Esophagus (tissue), 2 donors: ENCODE results near the gene CAGE1. TPM values are rescaled to one million over a fixed set of nuclear protein-coding genes. Genes with fewer than 3 reads are reported as not detected.
"Not testable (repeated sequence)": the region's sequence is repeated elsewhere in the genome, so short reads cannot be mapped to it uniquely, and the experiment has no call there.

Experiments
- H3K27ac ChIP-seq, 2 donors: one replicate each; pipeline ENCODE4 v1.5.1; 2013; ENCODE audit warnings: low read depth in 2 of 2, mild to moderate bottlenecking in 2 of 2, inconsistent platforms in 1 of 2, low read length in 1 of 2, moderate library complexity in 1 of 2
- H3K27me3 ChIP-seq, 2 donors: one replicate each; pipeline ENCODE4 v1.6.1; 2013; ENCODE audit warnings: low read length in 2 of 2, control low read depth in 1 of 2, mild to moderate bottlenecking in 1 of 2; ENCODE audit not compliant: insufficient read depth in 2 of 2, control insufficient read depth in 1 of 2
- H3K36me3 ChIP-seq, 2 donors: one replicate each; pipeline ENCODE4 v1.6.1; 2013; ENCODE audit warnings: low read length in 1 of 2; ENCODE audit not compliant: control insufficient read depth in 2 of 2, insufficient read depth in 2 of 2
- H3K4me1 ChIP-seq, 2 donors: one replicate each; pipeline ENCODE4 v1.6.1; 2013; ENCODE audit warnings: low read length in 1 of 2; ENCODE audit not compliant: control insufficient read depth in 2 of 2, insufficient read depth in 2 of 2
- H3K4me3 ChIP-seq, 2 donors: one replicate each; pipeline ENCODE4 v1.5.1; 2013; ENCODE audit warnings: low read length in 2 of 2, mild to moderate bottlenecking in 2 of 2, low read depth in 1 of 2, moderate library complexity in 1 of 2
- H3K9me3 ChIP-seq, 2 donors: one replicate each; pipeline ENCODE4 v1.6.1; 2013; ENCODE audit warnings: mild to moderate bottlenecking in 2 of 2, low read depth in 1 of 2, low read length in 1 of 2, moderate library complexity in 1 of 2; ENCODE audit not compliant: control insufficient read depth in 2 of 2, insufficient read depth in 1 of 2
- WGBS, 2 donors: extraction: QIAGEN DNeasy Blood & Tissue Kit; methylation state at CpG; one replicate each; pipeline ENCODE4 v1.1.7; 2013; 5-methylcytosine and 5-hydroxymethylcytosine counted together
- polyA plus RNA-seq, 2 donors: library from polyadenylated mRNA; stranded (reverse); fragments of 200-250 nt; gene quantifications; one replicate each; pipeline ENCODE4 v1.2.3, GENCODE V29; 2013
- donor health status: healthy with polysubstance abuse.
- donor health status: Bipolar disorder and iron deficiency.

The CAGE1 gene
- polyA plus RNA-seq, 2 donors, result 0.02 TPM

DNA sequence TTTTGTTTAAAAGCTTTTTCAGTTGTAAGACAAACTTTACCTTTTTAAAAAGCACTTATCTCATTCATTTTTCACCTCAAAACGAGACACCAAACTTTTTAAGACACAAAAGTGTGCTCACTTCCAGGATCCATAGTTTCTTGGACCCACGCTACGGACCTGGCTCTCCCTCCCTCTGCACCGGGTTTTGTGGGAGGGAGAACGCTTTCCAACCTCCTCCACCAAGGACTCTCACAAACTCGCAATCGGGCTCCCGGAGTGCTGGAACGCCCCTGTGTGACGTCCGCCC lies 436 bp downstream of the CAGE1 start:
- Histone ChIP-seq H3K36me3 (peaks cover 0 to 4% of the 10 kb centered on the region in 2 donors), H3K4me1 (peaks cover 0 to 3% of the 10 kb centered on the region in 2 donors), H3K9me3 (no peaks in the 10 kb centered on the region), H3K4me3 (peak overlapping the region; percentile 73 to 81), H3K27me3 (no peaks in the 10 kb centered on the region), H3K27ac (peak overlapping the region; percentile 99)
- WGBS, 2 donors, result 1% methylated on average over 11 of the region's 11 CpGs

DNA sequence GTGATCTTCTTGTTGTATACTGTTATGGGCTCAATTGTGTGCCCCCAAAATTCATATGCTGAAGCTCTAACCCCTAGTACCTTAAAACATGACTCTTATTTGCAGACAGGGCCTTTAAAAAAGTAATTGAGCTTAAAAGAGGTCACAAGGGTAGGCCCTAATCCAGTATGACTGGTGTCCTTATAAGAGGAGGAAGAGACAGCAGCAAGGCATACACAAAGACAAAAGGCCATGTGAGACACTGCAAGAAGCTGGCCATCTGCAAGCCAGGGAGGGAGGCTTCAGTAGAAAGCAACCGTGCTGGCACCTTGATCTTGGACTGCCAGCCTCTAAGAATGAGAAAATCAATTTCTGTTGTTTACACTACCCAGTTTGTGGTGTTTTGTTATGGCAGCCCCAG lies 8.4 kb downstream of the CAGE1 start:
- Histone ChIP-seq H3K27ac (no peak overlapping the region), H3K4me3 (no peak overlapping the region), H3K4me1 (no peaks in the 10 kb centered on the region), H3K27me3 (no peaks in the 10 kb centered on the region), H3K36me3 (no peaks in the 10 kb centered on the region), H3K9me3 (no peaks in the 10 kb centered on the region)
- WGBS, 2 donors, result 59 to 78% methylated on average over 1 of the region's 1 CpG

DNA sequence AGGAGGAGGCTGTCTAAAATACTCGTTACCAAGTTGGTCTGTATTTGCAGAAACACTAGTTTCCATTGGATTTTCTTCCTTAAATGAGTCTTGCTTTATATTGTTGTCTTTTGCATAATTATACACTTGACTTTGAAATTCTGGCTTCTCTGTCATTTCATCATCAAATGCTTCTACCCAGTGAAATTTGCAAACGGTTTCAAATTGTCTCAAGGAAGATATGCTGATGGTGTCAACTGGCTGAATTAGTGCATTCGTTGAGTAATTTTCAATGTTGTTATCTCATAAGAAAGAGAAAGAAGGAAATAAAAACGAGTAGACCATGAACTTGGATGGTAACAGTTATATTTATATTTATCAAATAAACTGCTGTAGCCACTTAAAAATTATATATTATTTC lies 10.8 kb downstream of the CAGE1 start:
- 56 to 63% methylated on average over 4 of the region's 4 CpGs for WGBS, 2 donors
- Histone ChIP-seq H3K36me3 (no peaks in the 10 kb centered on the region), H3K27ac (no peak overlapping the region), H3K9me3 (no peaks in the 10 kb centered on the region), H3K27me3 (no peaks in the 10 kb centered on the region), H3K4me1 (no peaks in the 10 kb centered on the region), H3K4me3 (no peak overlapping the region)

DNA sequence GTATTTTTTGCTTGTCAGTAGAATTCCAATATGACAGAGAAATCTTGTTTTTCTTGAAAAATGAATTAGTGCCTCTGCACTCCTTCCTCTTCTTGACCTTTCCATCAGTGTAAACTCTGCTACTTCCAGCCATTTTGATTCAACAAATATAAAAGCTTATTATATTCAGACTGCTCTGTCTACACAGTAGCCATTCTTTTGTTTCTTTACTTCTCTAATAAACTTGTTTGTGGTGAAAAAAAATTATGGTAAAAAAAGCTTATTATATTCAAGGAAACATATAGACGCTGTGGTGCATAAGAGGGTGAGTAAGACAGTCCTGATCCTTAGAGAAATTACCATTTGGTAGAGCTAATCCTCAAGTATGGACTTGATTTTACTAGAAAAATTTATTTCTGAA lies 11.6 kb downstream of the CAGE1 start:
- Histone ChIP-seq H3K4me3 (no peak overlapping the region), H3K27ac (no peak overlapping the region), H3K4me1 (no peaks in the 10 kb centered on the region), H3K9me3 (no peaks in the 10 kb centered on the region), H3K27me3 (no peaks in the 10 kb centered on the region), H3K36me3 (no peaks in the 10 kb centered on the region)
- WGBS, 2 donors, result 86% methylated on average over 1 of the region's 1 CpG

DNA sequence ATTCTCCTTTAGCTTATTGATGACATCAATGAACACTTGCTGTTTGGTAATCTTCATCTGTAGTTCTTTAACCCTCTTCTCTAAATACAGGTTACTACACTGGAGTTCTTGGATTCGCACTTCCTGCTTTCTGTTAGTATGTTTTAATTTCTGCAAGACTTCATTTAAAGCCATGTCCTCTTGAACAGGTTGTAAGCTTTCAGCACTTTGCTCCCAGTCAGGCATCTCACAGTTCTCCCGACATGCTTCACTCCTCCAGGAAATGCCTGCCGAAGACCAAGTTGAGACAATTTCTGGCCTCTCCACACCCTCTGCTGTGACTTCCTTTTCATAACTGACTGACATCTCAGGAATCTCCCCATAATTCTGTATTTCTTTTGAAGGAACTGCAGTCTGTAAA lies 15.8 kb downstream of the CAGE1 start:
- Histone ChIP-seq H3K9me3 (no peaks in the 10 kb centered on the region), H3K27ac (no peak overlapping the region), H3K27me3 (no peaks in the 10 kb centered on the region), H3K36me3 (no peaks in the 10 kb centered on the region), H3K4me1 (no peaks in the 10 kb centered on the region), H3K4me3 (no peak overlapping the region)
- 53 to 57% methylated on average over 3 of the region's 3 CpGs for WGBS, 2 donors

DNA sequence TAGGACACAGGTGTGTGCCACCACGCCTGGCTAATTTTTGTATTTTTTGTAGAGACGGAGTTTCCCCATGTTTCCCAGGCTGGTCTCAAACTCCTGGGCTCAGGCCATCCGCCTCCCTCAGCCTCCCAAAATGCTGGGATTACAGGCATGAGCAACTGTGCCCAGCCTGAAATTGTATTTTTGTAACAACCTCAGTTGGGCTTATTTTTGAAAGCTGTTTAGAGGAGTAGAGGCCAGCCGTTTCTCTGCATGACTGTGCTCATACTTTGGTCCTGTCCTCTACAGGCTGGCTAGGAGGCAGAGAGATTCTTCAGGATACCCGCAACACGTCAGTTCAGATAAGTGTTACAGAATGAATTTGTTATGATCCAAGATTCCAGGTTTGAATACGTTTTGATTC lies 22.1 kb downstream of the CAGE1 start:
- H3K36me3 ChIP-seq, result no peaks in the 10 kb centered on the region
- WGBS, 2 donors, result 88 to 89% methylated on average over 7 of the region's 7 CpGs

DNA sequence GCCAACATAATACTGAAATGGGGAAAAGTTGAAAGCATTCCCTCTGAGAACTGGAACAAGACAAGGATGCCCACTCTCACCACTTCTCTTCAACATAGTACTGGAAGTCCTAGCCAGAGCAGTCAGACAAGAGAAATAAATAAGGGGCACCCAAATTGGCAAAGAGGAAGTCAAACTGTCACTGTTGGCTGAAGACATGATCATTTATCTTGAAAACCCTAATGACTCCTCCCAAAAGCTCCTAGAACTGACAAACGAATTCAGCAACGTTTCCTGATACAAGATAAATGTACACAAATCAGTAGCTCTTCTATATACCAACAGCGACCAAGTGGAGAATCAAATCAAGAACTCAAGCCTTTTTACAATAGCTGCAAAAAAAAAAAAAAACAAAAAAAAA lies 37.6 kb downstream of the CAGE1 start:
- H3K4me3 ChIP-seq, H3K36me3 ChIP-seq, H3K27me3 ChIP-seq, H3K4me1 ChIP-seq, H3K9me3 ChIP-seq, H3K27ac ChIP-seq: not testable (repeated sequence)
- WGBS, 2 donors, result 59 to 68% methylated on average over 3 of the region's 3 CpGs

More for the DNA sequence above, 22.1 kb downstream of the CAGE1 start:
- Histone ChIP-seq H3K4me1 (no peaks in the 10 kb centered on the region), H3K9me3 (no peaks in the 10 kb centered on the region), H3K4me3 (no peak overlapping the region), H3K27me3 (no peaks in the 10 kb centered on the region), H3K27ac (no peak overlapping the region)

DNA sequence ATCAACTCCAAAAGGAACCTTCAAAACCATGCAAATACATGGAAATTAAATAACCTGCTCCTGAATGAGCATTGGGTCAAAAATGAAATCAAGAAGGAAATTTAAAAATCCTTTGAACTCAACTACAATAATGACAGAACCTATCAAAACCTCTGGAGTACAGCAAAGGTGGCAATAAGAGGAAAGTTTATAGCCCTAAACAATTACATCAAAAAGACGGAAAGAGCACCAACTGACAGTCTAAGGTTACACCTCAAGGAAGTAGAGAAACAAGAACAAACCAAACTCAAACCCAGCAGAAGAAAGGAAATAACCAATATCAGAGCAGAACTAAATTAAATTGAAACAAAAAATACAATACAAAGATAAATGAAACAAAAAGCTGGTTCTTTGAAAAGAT lies 39.0 kb downstream of the CAGE1 start:
- not testable (repeated sequence) for H3K36me3 ChIP-seq, H3K27me3 ChIP-seq, H3K4me1 ChIP-seq, H3K9me3 ChIP-seq, H3K4me3 ChIP-seq, H3K27ac ChIP-seq
- WGBS, 2 donors, result 69 to 89% methylated on average over 1 of the region's 1 CpG

DNA sequence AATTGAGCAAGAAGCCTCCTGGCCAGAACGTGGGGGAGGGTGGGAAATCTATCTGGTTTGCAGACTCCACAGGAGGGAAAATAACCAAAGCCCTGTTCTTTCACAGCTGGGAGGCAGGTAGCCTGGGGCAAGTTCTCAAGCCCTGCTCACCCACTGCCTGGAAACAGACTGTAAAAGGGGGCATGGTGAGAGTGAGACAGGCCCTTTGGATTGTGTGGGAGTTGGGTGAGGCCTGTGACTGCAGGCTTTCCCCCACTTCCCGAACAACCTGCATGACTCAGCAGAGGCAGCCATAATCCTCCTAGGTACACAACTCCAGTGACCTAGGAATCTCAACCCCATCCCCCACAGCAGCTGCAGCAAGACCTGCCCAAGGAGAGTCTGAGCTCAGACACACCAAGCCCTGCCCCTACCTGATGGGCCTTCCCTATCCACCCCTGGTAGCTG lies 42.0 kb downstream of the CAGE1 start:
- H3K4me3 ChIP-seq, H3K36me3 ChIP-seq, H3K9me3 ChIP-seq, H3K4me1 ChIP-seq, H3K27me3 ChIP-seq: not testable (repeated sequence)
- H3K27ac ChIP-seq, result peak overlapping the region in 1 of 2 donors; percentile 64
- 34 to 57% methylated on average over 2 of the region's 2 CpGs for WGBS, 2 donors

DNA sequence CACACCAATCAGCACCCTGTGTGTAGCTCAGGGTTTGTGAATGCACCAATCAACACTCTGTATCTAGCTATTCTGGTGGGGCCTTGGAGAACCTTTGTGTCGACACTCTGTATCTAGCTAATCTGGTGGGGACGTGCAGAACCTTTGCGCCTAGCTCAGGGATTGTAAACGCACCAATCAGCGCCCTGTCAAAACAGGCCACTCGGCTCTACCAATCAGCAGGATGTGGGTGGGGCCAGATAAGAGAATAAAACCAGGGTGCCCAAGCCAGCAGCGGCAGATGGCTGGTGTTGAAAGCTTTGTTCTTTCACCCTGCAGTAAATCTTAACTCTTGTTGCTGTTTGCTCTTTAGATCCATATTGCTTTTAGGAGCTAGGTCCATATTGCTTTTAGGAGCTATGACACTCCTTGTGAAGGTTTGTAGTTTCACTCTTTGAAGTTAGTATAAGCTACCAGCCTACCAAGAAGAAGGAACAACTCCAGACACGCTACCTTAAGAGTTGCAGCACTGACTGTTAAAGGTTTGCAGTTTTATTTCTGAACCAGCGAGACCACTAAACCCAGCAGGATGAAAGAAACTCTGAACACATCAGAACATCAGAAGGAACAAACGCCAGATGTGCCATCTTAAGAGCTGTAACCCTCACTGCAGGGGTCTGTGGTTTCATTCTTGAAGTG lies 44.6 kb downstream of the CAGE1 start:
- not testable (repeated sequence) for H3K27me3 ChIP-seq, H3K9me3 ChIP-seq, H3K36me3 ChIP-seq, H3K4me1 ChIP-seq, H3K4me3 ChIP-seq, H3K27ac ChIP-seq
- 77 to 86% methylated on average over 10 of the region's 10 CpGs for WGBS, 2 donors
